ENCODE measurements around the gene KCND2.

The KCND2 gene

DNA sequence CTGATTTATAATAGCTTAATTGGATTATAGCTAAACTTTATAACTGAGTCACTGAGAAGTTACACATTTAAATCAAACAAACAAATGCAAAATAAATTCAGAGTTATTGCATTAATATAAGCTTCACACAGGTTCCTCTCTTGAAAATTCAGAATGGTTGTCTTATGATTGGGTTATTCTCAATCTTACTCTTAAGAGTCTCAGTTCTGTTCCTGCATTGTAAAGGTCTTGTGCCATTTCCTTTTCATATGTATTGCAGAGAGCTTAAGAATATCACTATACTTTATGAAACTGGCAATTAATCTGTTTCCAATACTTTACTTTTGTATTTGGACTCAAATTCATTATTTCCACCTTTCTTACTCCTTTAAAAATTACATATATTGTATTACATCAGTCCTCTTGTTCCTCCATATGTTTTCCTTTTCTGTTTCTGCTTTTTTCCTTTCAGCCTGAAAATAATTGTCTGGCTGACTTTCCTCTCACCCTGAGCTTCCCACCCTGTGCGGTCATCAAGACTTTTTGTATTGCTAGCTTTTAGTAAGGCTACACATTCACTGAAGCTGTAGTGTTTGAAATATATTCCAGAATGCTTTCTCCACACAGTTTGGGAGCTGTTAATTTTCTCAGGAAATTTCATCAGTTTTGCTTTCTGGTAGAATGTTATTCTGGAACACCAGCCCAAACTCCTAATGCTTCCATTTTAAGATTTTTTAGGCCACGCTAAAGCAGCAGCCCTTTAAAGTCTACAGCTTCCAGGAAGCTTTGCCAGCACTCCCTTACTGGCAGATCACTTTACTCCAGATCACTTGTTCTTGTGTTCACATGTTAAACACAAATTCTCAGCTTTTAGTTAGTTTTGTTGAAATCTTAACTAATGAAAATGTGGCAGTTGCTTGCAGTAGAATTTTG lies 139.4 kb downstream of the KCND2 start:
- DNase-seq: no peak

DNA sequence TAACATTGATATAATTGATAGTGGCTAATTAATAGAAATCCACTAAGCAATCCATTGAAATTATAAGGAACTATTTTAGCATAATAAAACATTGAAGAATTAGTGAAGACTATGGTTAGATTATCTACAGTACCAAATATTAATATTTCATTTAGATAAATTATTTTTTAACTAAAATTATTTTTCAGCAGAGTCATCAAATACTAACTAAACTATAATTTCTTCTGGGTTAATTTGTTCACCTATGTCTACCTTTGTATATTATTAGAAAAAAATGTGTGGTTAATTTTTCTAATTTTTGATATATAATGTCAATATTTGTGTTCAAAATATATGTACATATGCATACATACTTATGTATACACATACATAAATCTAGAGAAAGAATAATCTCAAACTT lies 140.2 kb downstream of the KCND2 start:
- no peak for DNase-seq

DNA sequence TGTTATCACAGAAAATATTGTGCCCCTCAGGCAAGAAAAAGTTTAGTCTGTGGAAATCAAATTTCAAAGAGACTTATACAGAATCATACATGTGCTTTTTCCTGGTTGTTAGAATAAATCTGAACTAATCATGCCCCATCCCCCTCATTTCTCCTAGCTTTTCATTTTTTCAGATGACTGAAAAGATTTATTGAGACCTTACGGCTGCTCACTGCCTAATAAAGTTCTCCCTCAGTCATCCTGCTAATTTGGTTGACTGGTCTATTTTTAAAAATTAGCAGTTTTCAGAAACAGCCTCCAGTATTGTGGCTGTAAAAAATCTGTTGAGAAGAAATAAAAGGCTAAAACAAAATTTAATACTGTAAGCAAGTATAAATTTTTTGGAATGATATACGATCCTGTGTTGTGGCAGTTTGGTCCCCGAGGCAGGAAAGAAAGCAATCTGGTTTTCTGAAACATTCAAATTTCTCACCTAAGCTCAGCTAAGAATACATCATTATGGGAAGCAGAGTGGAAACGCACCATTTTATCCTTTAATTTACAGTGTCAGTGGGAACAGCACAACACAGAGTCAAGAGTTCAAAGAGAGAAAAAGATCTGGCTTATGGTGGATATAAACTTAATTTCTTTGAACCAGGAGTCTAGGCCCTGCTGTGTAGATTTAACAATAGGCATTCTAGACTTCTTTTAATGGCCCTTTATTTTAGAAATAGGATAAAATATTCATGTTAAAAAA lies 144.4 kb downstream of the KCND2 start:
- no peak for DNase-seq

DNA sequence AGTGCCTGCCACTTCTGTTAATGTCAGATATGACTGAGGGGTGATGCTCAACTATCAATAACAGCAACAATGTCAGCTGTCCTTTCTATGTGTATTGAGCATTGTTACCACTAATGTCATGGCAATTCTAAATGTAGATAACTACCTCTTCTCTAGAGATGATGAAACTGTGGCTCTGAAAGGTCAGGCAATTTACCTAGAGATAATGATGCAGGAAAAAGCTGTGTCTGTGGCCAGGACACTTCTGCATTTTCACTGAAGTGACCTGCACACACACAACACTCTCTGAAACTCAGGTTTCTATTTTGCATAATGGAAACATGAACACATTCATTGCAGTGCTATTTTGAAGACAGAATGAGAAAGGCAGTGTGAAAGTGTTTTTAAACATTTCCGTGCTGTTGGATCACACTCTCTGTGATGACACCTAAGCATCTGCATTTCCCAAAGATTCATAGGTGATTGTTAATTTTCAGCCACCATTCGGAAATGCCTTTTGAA lies 148.2 kb downstream of the KCND2 start:
- DNase-seq: no peak

DNA sequence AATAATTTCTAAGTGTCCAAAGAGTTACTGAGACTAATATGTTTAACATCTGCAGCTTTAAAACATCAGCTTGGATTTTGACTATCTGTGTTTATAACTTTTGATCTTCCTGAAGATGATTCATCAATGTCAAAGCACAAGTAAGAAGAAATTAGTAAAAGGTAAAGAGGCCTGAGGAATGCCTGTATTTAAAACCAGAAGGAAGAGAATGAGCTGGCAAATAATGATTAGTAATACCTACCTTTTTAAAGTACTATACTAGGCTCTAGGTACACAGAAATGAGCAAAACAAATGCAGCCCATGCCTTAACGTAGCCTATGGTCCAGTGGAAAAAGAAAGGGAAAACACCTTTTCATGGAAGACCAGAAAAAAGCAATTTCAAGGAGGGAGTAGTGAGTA lies 158.0 kb downstream of the KCND2 start:
- DNase-seq: no peak

DNA sequence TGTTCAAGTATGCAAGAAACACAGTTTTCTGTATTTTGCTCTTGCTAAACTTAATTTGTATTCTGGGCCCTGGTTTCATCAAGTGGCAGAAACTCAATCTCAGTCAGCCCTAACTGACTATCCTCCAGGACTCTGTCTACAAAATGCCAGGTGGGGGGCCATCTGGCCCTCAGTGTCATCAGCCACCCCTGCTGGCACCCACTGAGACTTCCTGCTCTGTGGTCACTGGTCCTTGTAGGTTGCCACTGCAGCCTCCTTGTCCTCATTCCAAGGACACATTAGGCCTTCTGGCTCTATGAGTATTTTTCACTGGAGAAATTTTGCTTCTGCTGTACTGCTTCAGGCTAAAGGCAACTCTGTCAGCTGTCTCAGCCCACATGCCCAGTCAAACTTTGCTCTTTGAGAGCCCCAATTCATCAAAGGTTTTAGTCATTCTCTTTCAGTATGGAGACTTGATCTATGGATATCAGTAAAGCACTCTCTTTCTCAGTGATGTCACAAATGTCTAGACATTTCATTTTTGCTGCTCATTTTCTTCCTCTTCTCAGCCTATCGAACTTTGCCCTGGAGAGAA lies 163.6 kb downstream of the KCND2 start:
- DNase-seq: no peak

DNA sequence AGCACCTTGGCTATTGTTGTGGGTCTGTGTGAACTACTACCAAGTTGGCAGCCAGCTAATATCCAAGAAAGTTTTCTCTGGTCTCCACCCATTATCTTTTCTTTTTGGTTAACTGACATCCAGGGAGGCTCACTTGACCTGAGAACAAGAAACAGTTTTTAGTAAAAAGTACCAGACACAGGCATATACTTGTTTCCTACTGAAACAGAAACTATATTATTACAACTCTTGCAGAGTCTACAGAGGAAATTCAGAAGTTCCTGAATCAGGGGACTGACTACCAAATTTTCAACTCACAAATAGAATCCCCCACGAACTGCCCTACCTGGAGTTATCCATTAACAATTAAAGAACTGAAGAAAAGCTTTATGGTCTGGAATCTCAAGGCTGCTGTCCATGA lies 168.9 kb downstream of the KCND2 start:
- DNase-seq: no peak

DNA sequence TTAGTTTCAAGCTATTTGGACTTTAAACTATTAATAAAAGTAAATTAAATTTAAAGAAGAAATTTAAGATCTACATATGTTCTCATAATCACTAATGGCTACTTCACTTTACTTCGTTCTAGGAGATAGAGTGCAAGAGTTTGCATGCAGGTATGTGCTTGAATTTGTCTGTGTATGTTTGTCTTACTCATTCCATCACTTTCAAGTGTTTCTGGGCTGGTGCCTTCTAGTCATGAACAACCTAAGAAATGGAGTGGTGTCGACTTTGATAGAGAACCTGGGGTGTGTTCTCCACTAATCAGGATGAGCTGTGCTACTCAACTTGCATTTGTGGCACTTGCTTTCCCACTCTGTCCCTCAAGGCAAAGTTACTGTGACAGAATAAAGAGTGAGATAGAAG lies 169.9 kb downstream of the KCND2 start:
- no peak for DNase-seq

DNA sequence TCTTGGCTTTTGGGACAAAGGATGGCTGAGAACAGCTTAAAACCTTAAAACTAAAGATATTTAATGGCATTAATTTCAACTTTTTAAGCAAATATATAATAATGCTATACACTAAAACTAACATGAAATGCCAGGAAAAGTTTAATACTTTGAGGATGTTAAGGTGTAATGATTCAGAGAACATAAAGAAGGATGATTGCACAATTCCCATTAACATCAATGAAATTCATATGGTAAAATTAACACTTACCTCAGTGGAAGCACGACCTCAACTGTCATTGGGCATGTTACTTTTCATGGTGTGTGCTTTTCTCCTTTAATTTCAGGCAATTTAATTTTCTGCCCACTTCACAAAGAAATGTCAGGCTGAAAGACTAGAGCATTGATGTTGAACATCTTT lies 171.7 kb downstream of the KCND2 start:
- DNase-seq: no peak

DNA sequence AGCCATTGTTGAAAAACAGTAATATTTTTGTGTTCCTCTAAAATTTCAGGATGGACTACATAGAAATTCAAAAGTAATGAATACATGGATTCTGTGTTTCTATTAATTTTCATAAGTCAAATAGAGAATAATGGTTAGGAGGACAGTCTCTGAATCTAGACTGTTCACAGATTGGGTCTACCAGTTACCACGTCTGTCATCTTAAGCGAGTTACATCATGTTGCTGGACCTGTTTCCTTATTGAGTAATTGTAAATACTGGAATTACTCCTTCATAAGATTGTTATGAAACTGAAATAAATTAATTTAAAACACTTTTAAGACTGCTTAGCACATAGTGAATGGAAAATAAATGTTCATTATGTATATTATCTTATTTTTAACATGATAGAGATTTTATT lies 172.3 kb downstream of the KCND2 start:
- no peak for DNase-seq

DNA sequence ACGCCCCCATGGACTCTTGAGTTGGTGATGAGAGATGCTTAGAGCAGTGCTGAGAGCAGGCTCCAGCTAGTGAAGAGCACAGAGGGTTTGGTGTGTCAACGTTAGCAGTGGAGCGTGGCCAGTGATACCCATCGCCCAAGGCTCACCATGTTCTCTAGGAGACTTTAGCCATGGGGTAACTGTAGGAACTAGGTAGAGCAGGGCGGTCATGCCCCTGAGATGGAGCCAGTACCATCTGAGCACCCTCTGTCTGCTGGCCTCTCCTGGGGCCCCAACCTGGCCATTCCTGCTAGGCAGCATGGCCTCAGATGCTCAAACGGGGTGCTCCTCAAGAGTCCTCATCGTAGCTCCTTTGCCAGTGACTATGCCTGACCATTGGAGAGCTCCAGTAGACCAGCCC lies 179.7 kb downstream of the KCND2 start:
- no peak for DNase-seq

DNA sequence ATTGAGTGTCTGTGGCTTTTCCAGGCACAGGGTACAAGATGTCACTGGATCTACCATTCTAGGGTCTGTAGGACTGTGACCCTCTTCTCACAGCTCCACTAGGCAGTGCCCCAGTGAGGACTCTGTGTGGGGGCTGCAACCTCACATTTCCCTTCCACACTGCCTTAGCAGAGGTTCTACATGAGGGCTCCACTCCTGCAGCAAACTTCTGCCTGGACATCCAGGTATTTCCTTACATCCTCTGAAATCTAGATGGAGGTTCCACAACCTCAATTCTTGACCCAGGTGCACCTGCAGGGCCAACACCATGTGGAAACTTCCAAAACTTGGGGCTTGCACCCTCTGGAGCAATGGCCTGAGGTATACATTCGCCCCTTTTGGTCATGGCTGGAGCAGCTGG lies 183.7 kb downstream of the KCND2 start:
- no peak for DNase-seq

DNA sequence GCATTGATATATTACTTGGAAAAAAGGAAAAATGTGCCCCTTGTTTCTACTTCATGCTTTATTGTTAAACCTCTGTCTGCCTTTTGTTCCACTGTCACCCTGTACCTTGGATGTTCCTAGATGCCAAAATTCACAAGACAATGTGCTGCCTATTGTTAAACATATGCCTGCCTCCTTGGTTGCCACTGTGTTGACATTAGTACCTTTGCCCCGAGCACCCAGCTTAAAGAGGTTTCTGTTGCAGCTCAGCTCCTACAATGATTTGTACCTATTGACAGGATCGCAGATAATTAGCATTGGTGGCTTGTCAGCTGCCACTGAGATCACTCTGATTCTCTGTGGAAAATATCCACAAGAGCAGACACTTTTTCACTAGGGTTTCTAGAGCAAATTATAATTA lies 188.0 kb downstream of the KCND2 start:
- no peak for DNase-seq

DNA sequence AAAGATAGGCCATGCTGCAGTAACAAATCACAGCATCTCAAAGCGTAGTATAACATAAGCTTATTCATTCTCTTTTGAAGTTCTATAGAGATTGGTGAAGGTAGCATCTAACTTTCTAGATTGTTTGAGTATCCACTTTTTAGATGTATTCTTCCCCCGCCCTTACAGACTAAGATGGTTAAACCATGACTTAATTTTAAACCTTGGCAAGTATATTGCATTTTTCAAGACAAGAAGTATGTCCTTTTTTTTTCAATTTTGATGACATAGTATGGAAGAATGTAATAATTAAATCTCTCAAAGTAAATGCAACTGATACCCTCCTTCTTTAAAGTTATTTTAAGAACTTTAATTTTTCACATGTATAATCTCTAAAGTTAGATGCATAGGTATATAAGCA lies 190.0 kb downstream of the KCND2 start:
- no peak for DNase-seq

DNA sequence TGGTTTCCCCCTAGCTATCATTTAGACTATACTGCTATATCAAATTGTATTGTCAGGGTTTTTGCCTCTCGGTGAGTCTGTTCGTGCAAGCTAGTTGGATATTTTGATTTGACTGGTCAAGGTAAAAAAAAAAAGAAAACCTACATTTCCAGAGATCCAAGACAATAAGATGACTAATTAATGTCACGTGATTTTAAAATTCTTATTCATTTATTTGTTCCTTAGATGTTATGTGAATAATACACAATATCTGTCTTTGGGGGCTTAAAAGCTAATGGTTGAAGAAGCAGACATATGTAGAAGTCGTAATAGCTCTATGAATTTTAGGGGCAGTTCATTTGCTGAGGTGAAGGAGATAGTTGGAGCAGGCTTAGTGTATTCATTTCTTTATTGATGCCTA lies 191.1 kb downstream of the KCND2 start:
- DNase-seq: no peak

DNA sequence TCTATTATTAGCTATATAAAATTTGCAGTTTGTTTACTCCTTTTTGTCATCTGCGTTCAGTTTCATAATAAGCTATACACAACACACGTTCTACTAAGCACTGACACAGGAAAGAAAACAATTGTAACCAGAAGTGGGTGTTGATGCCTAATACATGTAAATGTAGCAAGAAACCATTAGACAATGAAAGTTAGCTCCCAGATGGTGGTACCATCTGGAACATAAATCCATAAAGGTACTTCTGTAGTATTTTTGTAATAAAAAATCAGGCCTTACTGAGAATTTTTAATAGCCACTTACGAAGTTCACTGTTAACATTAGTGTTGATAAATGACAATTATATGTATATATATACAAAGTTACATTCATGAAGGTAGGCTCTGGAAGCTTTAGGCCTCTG lies 194.7 kb downstream of the KCND2 start:
- DNase-seq: no peak

DNA sequence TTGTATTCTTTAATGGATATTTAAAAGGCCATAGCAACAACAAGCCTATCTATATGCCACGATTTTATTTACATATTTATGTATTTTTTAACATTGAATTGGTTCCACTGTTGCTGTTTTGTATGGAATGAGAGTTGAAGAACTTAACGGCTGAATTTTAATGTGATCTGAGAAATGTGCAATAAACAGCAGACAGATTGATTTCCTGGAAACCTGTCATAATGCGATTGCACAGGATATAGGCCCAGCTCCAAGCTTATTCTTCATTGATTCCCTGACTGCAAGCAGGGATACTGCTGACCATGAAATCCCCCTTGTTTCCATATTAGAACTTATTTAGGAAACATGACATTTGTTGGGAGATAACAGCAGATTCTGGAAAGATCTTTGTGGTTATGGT lies 195.6 kb downstream of the KCND2 start:
- no peak for DNase-seq

DNA sequence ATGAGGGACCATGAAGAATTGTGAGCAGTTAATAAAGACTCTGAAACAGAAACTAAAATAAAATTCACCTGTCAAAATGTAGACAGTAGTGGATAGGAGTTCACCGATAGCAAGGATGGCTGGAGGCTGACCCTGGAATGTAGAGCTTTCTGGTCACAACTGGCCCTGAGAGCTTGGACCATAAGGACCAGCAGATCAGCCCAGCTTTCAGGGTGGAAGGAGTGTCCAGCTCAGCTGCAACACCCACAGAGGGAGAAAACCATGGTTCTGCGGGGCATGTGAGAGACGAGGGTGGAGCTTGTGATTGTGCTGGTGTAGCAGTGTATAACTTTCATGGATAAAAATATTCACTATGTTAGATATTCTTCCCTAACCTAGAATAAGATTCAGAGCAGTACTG lies 199.9 kb downstream of the KCND2 start:
- no peak for DNase-seq

DNA sequence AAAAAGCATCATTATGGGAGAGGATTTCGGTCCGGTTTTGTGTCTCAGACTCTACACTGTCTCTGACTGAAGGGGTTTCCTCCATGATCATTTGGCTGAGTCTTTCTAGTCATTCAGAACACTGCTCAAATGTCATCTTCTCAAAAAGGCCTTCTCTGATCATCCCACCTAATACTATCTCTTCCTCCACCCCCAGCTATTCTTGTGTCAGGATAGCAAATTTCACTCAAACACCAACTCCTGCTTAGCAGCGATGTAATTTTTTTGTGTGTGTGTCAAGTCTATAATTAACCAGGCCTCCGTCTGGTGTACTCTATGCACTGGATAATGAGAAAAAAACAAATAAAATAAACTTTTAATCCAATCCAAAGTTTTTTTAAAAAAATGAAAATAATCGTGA lies 200.4 kb downstream of the KCND2 start:
- no peak for DNase-seq

DNA sequence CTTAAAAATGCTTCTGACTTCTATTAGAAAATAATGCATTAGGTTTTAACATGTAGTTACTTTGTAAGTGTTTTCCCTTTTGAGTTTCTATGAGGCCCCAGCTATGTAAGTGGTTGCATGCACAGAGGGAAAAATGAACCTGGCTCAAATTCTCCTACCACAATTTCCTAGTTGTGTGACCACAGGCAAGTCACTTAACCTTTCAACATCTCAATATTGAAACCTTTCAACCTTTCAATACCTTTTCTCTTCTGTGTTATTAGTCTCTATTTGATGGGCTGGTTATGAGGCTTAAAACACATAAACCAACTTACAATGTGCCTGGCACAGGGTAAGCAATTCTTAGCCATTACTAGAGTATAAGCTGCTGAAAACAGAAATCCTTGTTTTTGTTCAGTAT lies 203.0 kb downstream of the KCND2 start:
- no peak for DNase-seq

DNA sequence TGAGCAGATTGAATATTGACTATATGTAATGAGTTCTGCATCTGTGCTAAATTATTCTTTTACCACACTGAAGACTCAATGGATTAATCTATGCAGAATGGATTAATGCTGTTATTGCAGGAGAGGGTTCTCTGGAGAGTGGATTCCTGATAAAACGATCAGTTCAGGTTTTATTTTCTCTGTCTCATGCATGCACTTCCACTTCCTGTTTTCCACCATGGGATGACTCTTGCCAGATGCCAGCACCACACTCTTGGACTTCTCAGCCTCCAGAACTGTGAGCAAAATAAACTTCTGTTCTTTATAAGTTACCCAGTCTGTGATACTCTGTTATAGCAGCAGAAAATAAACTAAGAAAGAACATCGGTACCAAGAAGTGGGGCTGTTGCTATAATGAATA lies 207.5 kb downstream of the KCND2 start:
- no peak for DNase-seq

DNA sequence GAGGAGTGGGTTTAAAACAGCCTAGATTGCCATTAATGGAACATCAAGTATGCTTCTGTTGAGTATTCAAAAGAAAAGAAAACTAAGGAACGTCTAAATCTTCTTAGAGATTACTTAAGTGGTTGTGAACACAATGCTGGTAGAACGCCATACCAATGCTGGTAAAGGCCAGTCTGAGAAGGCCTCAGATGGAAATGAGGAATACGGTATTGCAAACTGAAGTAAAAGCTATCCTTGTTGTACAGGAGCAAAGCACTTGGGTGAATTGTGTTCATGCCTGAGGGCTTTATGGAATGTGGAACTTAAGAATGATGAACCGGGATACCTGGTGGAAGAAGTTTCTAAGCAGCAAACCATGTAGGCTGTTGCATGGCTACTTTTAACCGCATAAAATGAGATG lies 208.0 kb downstream of the KCND2 start:
- no peak for DNase-seq

DNA sequence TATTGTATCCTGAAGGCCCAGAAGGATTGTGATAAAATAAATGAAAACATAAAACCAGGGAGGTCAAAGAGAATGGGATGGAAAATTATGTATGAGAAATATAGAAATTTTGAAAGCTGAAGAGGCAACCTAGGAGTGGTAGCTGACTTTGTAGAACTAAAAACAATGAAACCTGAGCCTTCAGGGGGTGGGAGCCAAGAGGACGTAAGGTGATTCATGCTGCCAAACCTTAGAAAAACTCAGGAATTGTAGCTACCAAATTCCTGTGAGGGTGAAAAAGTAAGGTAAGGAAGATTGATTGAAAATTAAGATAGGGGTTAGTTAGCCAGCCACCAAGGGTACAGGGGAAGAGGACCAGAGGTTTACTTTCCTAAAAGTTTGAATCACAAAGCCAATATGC lies 213.2 kb downstream of the KCND2 start:
- DNase-seq: no peak

DNA sequence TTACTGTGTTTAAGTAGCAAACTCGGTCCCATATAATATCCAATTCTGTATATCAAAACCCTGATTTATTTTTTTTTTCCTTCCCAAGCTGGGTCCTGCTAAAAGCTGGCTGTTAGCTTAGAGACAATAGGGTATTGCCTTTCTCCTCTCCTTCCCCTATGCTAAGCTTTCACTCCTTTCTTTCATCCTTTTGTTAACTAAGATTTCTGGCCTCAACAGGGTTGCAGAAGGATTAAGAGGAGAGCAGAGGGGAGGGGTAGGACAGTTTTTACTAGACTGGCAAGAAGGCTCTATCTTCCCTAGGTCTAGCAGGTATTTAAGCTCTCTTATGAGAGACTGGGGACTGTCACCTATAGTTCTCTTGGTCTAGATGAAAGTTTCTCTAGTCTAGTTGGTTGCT lies 229.2 kb downstream of the KCND2 start:
- no peak for DNase-seq
